Lower lobe of right lung (tissue), 2 donors: ENCODE measurements around the gene PTPRT. TPM values are rescaled to one million over a fixed set of nuclear protein-coding genes. Genes with fewer than 3 reads are reported as not detected.

ENCODE experiments used
- ATAC-seq, 2 donors: fragments of 200-7000 bp; cut with Tn5 transposase; one replicate each; pipeline ENCODE4 v1.9.1; 2020 to 2022; ENCODE audit warnings: mild to moderate bottlenecking in 2 of 2, moderate library complexity in 2 of 2
- DNase-seq: peaks from one replicate; pipeline ENCODE4 v3.0.0-alpha.2; 2020
- H3K27ac ChIP-seq: fragments of 200-600 bp; one replicate; pipeline ENCODE4 v1.8.0; 2022
- H3K27me3 ChIP-seq: fragments of 200-600 bp; one replicate; pipeline ENCODE4 v1.8.0; 2022; ENCODE audit warnings: low read depth
- H3K36me3 ChIP-seq: fragments of 200-600 bp; one replicate; pipeline ENCODE4 v1.8.0; 2022; ENCODE audit warnings: mild to moderate bottlenecking
- H3K4me1 ChIP-seq: fragments of 200-600 bp; one replicate; pipeline ENCODE4 v1.8.0; 2022
- H3K4me3 ChIP-seq: fragments of 200-600 bp; one replicate; pipeline ENCODE4 v1.8.0; 2022; ENCODE audit warnings: mild to moderate bottlenecking
- H3K9me3 ChIP-seq: fragments of 200-600 bp; one replicate; pipeline ENCODE4 v1.8.0; 2022
- CTCF ChIP-seq: fragments of 200-600 bp; IDR thresholded peaks from one replicate; pipeline ENCODE4 v1.8.0; 2022; ENCODE audit warnings: antibody characterized with exemption, mild to moderate bottlenecking
- intact Hi-C: fragments of 100-400 bp; cut with DNase I; formaldehyde crosslinking; loops from one replicate; pipeline ENCODE4 v1.11.0; 2022
- total RNA-seq: library from RNA; stranded (reverse); fragmentation: NEBNext Ultra II Directional; extraction: Animal tissue kit (Norgen Biotek cat#: 25700); gene quantifications from one replicate; pipeline ENCODE4 v1.2.1, GENCODE V29; 2021
- donor health status: DM: no; HTN: yes; CAD: no; lungs with severe emphysema.

PTPRT gene
- total RNA-seq, 1 donor from 2014 or later = 8.0 TPM

DNA sequence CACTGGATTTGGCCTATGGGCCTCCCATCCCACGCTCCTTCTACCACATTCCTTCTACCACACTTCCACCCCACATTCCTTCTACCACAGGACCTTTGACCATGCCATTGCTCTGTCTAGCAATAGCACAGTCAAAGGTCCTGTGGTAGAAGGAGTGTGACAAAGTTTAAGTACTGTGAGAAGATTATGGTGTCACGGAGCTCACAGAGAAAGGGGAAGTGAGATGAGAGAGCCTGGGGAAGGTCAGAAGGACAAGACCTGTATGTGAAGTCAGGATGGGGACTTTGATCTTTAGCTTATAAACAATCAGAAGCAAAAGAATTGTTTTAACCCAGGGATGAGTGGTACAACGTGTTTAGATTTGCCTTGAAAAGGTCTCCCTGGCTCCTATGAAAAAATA, 1003.4 kb downstream of the PTPRT start:
- no peak for DNase-seq
- no peak for ATAC-seq
- no peak for TF ChIP-seq CTCF
- Histone ChIP-seq H3K27ac (no peak overlapping the region), H3K9me3 (no peaks in the 10 kb centered on the region), H3K4me3 (no peak overlapping the region), H3K27me3 (no peaks in the 10 kb centered on the region), H3K36me3 (no peaks in the 10 kb centered on the region), H3K4me1 (no peaks in the 10 kb centered on the region)
- intact Hi-C loops = no loop called here

- Histone ChIP-seq H3K27me3 (no peaks in the 10 kb centered on the region), H3K36me3 (no peaks in the 10 kb centered on the region), H3K27ac (no peak overlapping the region), H3K4me3 (no peak overlapping the region), H3K9me3 (no peaks in the 10 kb centered on the region), H3K4me1 (no peaks in the 10 kb centered on the region)
- no peak for ATAC-seq
- intact Hi-C loops = no loop called here
- no peak for TF ChIP-seq CTCF
- DNase-seq = no peak
These were observed 1006.6 kb downstream of the PTPRT start for GRCh38 chr20:42183147-42183546.

- ATAC-seq (no peak), DNase-seq (no peak)
- Histone ChIP-seq H3K4me3 (no peak overlapping the region), H3K27me3 (no peaks in the 10 kb centered on the region), H3K9me3 (no peaks in the 10 kb centered on the region), H3K4me1 (no peaks in the 10 kb centered on the region), H3K36me3 (no peaks in the 10 kb centered on the region), H3K27ac (no peak overlapping the region)
- TF ChIP-seq CTCF = no peak
- intact Hi-C loops = no loop called here
These were observed 1008.6 kb downstream of the PTPRT start for GRCh38 chr20:42181064-42181463.

DNA sequence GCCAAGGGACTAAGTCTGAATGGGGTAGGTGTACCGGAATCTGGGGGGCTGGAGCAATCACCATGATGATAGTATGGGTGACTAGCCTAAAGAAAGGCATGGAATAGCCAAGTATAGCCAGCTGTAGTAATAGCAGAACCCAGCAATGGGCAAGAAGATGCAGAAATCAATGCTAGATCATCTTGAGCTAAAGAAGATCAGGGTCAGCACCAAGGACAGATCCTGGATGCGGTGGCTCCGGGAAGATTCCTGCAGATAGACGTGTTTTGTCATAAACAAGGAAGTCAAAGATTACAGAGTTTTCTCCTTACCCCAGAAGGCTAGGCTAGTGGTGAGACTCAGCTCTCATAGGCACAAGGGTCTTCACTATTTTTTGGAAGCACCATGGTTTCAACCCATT, 1009.9 kb downstream of the PTPRT start:
- no peak overlapping the region for H3K4me3 ChIP-seq
- no peaks in the 10 kb centered on the region for H3K9me3 ChIP-seq
- no peak overlapping the region for H3K27ac ChIP-seq
- H3K36me3 ChIP-seq = no peaks in the 10 kb centered on the region
- no peak for TF ChIP-seq CTCF
- no peaks in the 10 kb centered on the region for H3K27me3 ChIP-seq
- no peak for ATAC-seq
- no peaks in the 10 kb centered on the region for H3K4me1 ChIP-seq
- no peak for DNase-seq
- intact Hi-C loops = no loop called here

DNA sequence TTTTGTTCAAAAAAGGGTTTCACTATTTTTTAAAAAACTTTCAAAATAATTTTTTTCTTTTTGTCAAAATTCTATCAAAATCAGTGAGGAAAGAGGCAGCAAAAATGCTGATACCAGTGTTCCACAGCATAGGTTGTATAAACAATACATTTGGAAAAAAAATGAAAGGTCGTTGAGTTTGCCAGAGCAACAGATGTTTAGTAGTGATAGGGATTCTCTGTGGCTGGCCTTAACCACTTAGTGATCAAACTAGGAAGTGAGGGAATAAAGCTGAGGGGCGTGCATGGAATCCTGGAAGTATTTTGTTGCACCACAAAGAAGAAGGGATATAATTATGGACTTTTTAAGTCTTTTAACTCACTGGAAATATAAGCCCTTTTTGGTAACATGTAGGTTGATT, 1016.3 kb downstream of the PTPRT start:
- no peak for DNase-seq
- Histone ChIP-seq H3K4me1 (no peaks in the 10 kb centered on the region), H3K27ac (no peak overlapping the region), H3K27me3 (no peaks in the 10 kb centered on the region), H3K9me3 (no peaks in the 10 kb centered on the region), H3K4me3 (no peak overlapping the region), H3K36me3 (no peaks in the 10 kb centered on the region)
- intact Hi-C loops = no loop called here
- TF ChIP-seq CTCF = no peak
- ATAC-seq = no peak
